NB4 (cell line): Measurements from ENCODE around the gene UBE2G1.

Experiments used
- DNase-seq: peaks from one replicate; pipeline ENCODE4 v3.0.0; 2010; ENCODE audit warnings: low read depth
- H3K4me3 ChIP-seq: one replicate; pipeline ENCODE4 v1.5.1; 2011; ENCODE audit warnings: mild to moderate bottlenecking, low read depth, low read length, moderate library complexity
- MYC ChIP-seq: IDR thresholded peaks from 2 replicates; pipeline ENCODE4 v1.6.1; 2011; ENCODE audit warnings: low read depth, low read length
- POLR2A ChIP-seq: IDR thresholded peaks from 2 replicates; pipeline ENCODE4 v1.6.1; 2011; ENCODE audit warnings: mild to moderate bottlenecking; ENCODE audit not compliant: insufficient read length; ENCODE audit errors: extremely low read depth
- TF ChIP-seq, protein P1 (sequence below): IDR thresholded peaks from 2 replicates; pipeline ENCODE4 v1.6.1; 2011; ENCODE audit warnings: low read depth, low read length
- TF ChIP-seq, protein P2 (sequence below): IDR thresholded peaks from one replicate; pipeline ENCODE4 v1.5.1; 2012; ENCODE audit warnings: low read depth, low read length

Gene UBE2G1

DNA sequence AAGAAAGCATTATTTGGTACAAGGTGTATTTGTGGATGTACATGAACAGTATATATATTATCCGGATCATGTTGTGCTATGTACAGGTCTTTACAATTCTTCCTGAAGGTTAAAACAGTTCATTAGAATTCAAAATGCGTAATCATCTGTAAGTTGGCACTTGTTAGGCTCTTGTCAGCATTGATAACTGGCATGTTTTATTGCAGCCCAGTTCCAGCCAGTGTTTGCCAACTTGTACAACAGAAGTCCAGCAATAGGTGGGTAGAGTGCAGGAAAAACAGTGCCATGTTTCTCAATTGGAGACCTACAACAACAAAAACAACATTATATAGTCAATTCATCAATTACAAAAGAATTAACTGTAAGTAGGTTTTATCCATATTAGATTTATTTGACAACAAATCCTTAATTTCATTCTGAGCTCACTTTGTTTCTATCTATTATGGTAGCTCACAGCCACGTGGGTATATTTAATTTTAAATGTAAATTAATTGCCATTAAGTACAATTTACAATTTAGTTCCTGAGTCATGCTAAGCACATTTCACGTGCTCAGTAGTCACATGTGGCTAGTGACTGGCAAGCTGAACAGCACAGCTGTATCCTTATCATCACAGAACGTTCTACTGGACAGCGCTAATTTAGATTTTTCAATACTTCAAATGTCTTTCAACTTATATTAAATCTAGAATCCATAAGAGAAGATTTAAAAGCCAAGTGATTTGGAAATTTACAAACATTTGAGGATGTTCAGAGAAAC is 94.1 kb downstream of the UBE2G1 start:
- no peak for DNase-seq
- H3K4me3 ChIP-seq = no peak overlapping the region
- TF ChIP-seq POLR2A (no peak), MYC (no peak)
- TF ChIP-seq, protein P1, sequence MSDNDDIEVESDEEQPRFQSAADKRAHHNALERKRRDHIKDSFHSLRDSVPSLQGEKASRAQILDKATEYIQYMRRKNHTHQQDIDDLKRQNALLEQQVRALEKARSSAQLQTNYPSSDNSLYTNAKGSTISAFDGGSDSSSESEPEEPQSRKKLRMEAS = no peak
- TF ChIP-seq, protein P2, sequence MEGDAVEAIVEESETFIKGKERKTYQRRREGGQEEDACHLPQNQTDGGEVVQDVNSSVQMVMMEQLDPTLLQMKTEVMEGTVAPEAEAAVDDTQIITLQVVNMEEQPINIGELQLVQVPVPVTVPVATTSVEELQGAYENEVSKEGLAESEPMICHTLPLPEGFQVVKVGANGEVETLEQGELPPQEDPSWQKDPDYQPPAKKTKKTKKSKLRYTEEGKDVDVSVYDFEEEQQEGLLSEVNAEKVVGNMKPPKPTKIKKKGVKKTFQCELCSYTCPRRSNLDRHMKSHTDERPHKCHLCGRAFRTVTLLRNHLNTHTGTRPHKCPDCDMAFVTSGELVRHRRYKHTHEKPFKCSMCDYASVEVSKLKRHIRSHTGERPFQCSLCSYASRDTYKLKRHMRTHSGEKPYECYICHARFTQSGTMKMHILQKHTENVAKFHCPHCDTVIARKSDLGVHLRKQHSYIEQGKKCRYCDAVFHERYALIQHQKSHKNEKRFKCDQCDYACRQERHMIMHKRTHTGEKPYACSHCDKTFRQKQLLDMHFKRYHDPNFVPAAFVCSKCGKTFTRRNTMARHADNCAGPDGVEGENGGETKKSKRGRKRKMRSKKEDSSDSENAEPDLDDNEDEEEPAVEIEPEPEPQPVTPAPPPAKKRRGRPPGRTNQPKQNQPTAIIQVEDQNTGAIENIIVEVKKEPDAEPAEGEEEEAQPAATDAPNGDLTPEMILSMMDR = no peak

DNA sequence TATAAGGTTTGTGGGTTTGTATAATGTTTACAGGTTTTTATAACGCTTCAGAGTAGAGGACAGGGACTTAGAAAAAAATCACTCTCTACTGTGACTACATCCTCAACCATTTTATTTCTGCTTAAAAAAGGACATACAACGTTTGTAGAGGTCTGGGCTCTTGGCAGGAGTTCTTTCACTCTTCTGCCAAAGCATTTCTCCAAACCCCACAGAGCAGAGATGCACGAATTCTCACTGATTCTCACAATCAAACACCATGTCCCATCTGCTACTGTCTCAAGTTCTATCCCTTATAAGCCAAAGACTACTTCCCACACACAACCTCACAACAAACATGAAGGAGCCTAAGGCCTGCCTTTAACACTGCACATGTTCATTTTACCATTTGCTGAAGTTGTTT is 95.7 kb downstream of the UBE2G1 start:
- no peak overlapping the region for H3K4me3 ChIP-seq
- DNase-seq = no peak
- TF ChIP-seq, protein P2 = no peak

GRCh38 chr17:4269915-4270314 is 96.6 kb downstream of the UBE2G1 start:
- no peak overlapping the region for H3K4me3 ChIP-seq
- DNase-seq = no peak
- TF ChIP-seq, protein P1 = no peak

GRCh38 chr17:4267402-4267801 is 99.1 kb downstream of the UBE2G1 start:
- no peak for TF ChIP-seq MYC
- TF ChIP-seq, protein P1 = no peak
- no peak for TF ChIP-seq POLR2A
- TF ChIP-seq, protein P2 = no peak
- DNase-seq = no peak
- no peak overlapping the region for H3K4me3 ChIP-seq

GRCh38 chr17:4266550-4266949 is 99.9 kb downstream of the UBE2G1 start:
- TF ChIP-seq, protein P1 = no peak
- TF ChIP-seq, protein P2 = no peak
- TF ChIP-seq POLR2A = no peak
- TF ChIP-seq MYC = no peak
- DNase-seq = no peak
- no peak overlapping the region for H3K4me3 ChIP-seq

- peak; percentile 89 for DNase-seq
- H3K4me3 ChIP-seq = peak within 1 kb of the TSS; percentile 79
- TF ChIP-seq, protein P1 = no peak
- TF ChIP-seq MYC (peak; percentile 16; the same call in 1 of the 2 replicates), POLR2A (peak; percentile 50)
- TF ChIP-seq, protein P2 = no peak
Measured at GRCh38 chr17:4263282-4264215, 102.9 kb downstream of the UBE2G1 start, which contains the start of gene ANKFY1. TSS of gene ANKFY1 (minus strand) at chr17:4263979. CDS start at chr17:4263941, 38 bp downstream.
